22Rv1 (cell line): ENCODE data around the gene KIAA0753.
"Not testable (repeated sequence)": the region's sequence is repeated elsewhere in the genome, so short reads cannot be mapped to it uniquely, and the experiment has no call there.

Source experiments
- ZFX ChIP-seq: fragments of 450-650 bp; IDR thresholded peaks from 2 replicates; pipeline ENCODE4 v1.6.1; 2017; ENCODE audit warnings: antibody characterized with exemption, borderline replicate concordance
- TF ChIP-seq, protein P1 (sequence below): fragments of 450-650 bp; IDR thresholded peaks from 2 replicates; pipeline ENCODE4 v1.5.1; 2017; ENCODE audit warnings: mild to moderate bottlenecking

DNA sequence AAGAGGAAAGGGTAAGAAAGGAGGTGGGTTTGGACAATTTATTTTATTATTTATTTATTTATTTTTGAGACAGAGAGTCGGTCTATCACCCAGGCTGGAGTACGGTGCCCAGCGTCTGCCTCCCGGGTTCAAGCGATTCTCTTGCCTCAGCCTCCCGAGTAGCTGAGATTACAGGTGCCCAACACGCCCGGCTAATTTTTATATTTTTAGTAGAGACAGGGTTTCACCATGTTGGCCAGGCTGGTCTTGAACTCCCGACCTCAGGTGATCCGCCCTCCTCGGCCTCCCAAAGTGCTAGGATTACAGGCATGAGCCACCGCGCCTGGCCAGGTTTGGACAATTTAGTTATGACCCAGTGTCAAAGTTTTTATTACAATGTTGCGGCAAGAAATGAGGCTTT, 22.7 kb upstream of the KIAA0753 start:
- TF ChIP-seq, protein P1, sequence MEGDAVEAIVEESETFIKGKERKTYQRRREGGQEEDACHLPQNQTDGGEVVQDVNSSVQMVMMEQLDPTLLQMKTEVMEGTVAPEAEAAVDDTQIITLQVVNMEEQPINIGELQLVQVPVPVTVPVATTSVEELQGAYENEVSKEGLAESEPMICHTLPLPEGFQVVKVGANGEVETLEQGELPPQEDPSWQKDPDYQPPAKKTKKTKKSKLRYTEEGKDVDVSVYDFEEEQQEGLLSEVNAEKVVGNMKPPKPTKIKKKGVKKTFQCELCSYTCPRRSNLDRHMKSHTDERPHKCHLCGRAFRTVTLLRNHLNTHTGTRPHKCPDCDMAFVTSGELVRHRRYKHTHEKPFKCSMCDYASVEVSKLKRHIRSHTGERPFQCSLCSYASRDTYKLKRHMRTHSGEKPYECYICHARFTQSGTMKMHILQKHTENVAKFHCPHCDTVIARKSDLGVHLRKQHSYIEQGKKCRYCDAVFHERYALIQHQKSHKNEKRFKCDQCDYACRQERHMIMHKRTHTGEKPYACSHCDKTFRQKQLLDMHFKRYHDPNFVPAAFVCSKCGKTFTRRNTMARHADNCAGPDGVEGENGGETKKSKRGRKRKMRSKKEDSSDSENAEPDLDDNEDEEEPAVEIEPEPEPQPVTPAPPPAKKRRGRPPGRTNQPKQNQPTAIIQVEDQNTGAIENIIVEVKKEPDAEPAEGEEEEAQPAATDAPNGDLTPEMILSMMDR = not testable (repeated sequence)
- not testable (repeated sequence) for TF ChIP-seq ZFX
